Fibroblast of skin of right biceps (primary cell): ENCODE measurements around the gene USP36.

Experiments used
- DNase-seq: peaks from one replicate; pipeline ENCODE4 v3.0.0-alpha.2; 2013

Gene USP36

GRCh38 chr17:78808163-78808562, 32.5 kb downstream of the USP36 start:
- no peak for DNase-seq

- DNase-seq: no peak
Measured at GRCh38 chr17:78806451-78806850, 34.2 kb downstream of the USP36 start.

GRCh38 chr17:78805301-78805700, 35.3 kb downstream of the USP36 start:
- DNase-seq: no peak

- DNase-seq: no peak
Measured at GRCh38 chr17:78804777-78805176, 35.8 kb downstream of the USP36 start.

GRCh38 chr17:78803186-78803845, 37.3 kb downstream of the USP36 start:
- no peak for DNase-seq

GRCh38 chr17:78802459-78802858, 38.2 kb downstream of the USP36 start:
- no peak for DNase-seq

- DNase-seq: no peak
Measured at GRCh38 chr17:78802008-78802407, 38.6 kb downstream of the USP36 start.

GRCh38 chr17:78800132-78800931, 40.3 kb downstream of the USP36 start:
- no peak for DNase-seq

GRCh38 chr17:78798695-78799559, 41.7 kb downstream of the USP36 start:
- peak; percentile 17 for DNase-seq

- DNase-seq: no peak
Measured at GRCh38 chr17:78797691-78798585, 42.7 kb downstream of the USP36 start.

GRCh38 chr17:78797213-78797612, 43.4 kb downstream of the USP36 start:
- no peak for DNase-seq

GRCh38 chr17:78796517-78796900, 44.1 kb downstream of the USP36 start:
- no peak for DNase-seq

- DNase-seq: no peak
Measured at GRCh38 chr17:78795861-78796516, 44.6 kb downstream of the USP36 start.

- no peak for DNase-seq
Measured at GRCh38 chr17:78794864-78795640, 45.6 kb downstream of the USP36 start.

GRCh38 chr17:78794399-78794798, 46.2 kb downstream of the USP36 start:
- DNase-seq: no peak

GRCh38 chr17:78793968-78794367, 46.6 kb downstream of the USP36 start:
- DNase-seq: no peak

GRCh38 chr17:78793415-78793814, 47.2 kb downstream of the USP36 start:
- no peak for DNase-seq

GRCh38 chr17:78791840-78792709, 48.5 kb downstream of the USP36 start:
- DNase-seq: no peak

- no peak for DNase-seq
Measured at GRCh38 chr17:78790552-78790951, 50.1 kb downstream of the USP36 start.

- DNase-seq: peak; percentile 87
Measured at GRCh38 chr17:78789663-78790181, 50.9 kb downstream of the USP36 start.
